NB4 (cell line): ENCODE data around the gene UMAD1.

Source experiments
- DNase-seq: peaks from one replicate; pipeline ENCODE4 v3.0.0; 2010; ENCODE audit warnings: low read depth
- H3K4me3 ChIP-seq: one replicate; pipeline ENCODE4 v1.5.1; 2011; ENCODE audit warnings: mild to moderate bottlenecking, low read depth, low read length, moderate library complexity
- CTCF ChIP-seq: IDR thresholded peaks from one replicate; pipeline ENCODE4 v1.5.1; 2012; ENCODE audit warnings: low read depth, low read length
- MAX ChIP-seq: IDR thresholded peaks from 2 replicates; pipeline ENCODE4 v1.6.1; 2011; ENCODE audit warnings: low read depth, low read length
- MYC ChIP-seq: IDR thresholded peaks from 2 replicates; pipeline ENCODE4 v1.6.1; 2011; ENCODE audit warnings: low read depth, low read length
- POLR2A ChIP-seq: IDR thresholded peaks from 2 replicates; pipeline ENCODE4 v1.6.1; 2011; ENCODE audit warnings: mild to moderate bottlenecking; ENCODE audit not compliant: insufficient read length; ENCODE audit errors: extremely low read depth

UMAD1 gene

GRCh38 chr7:7834761-7835160, 194.2 kb downstream of the UMAD1 start:
- TF ChIP-seq MAX (no peak), CTCF (no peak), POLR2A (no peak)
- no peak for DNase-seq
- no peak overlapping the region for H3K4me3 ChIP-seq

- TF ChIP-seq POLR2A (no peak), MYC (no peak), MAX (no peak), CTCF (no peak)
- H3K4me3 ChIP-seq: no peak overlapping the region
- DNase-seq: no peak
Measured at GRCh38 chr7:7841027-7841426, 200.5 kb downstream of the UMAD1 start.

- no peak for DNase-seq
- H3K4me3 ChIP-seq: no peak overlapping the region
- no peak for TF ChIP-seq POLR2A
Measured at GRCh38 chr7:7843240-7843639, 202.7 kb downstream of the UMAD1 start.

- TF ChIP-seq POLR2A (no peak), CTCF (no peak), MYC (no peak)
- H3K4me3 ChIP-seq: no peak overlapping the region
- no peak for DNase-seq
Measured at GRCh38 chr7:7843972-7844371, 203.4 kb downstream of the UMAD1 start.

- no peak for DNase-seq
- TF ChIP-seq CTCF: no peak
- no peak for TF ChIP-seq POLR2A
- TF ChIP-seq MAX: no peak
- TF ChIP-seq MYC: no peak
- H3K4me3 ChIP-seq: no peak overlapping the region
Measured at GRCh38 chr7:7848246-7848645, 207.7 kb downstream of the UMAD1 start.

- no peak for DNase-seq
- TF ChIP-seq CTCF: no peak
- no peak for TF ChIP-seq MAX
- no peak for TF ChIP-seq MYC
- no peak for TF ChIP-seq POLR2A
- no peak overlapping the region for H3K4me3 ChIP-seq
Measured at GRCh38 chr7:7848892-7849291, 208.3 kb downstream of the UMAD1 start.
